Common myeloid progenitor, CD34-positive (primary cell): ENCODE measurements around the gene PLPPR3.

ENCODE experiments used
- CTCF ChIA-PET: fragments of 350-600 bp; sonication (Branson Sonifier 250); formaldehyde crosslinking; loops from one replicate; lab custom pipeline; 2021; ENCODE audit warnings: antibody characterized with exemption; lab: Charles Lee
- POLR2A ChIA-PET: fragments of 350-600 bp; sonication (Branson Sonifier 250); formaldehyde crosslinking; loops from one replicate; lab custom pipeline; 2021; ENCODE audit warnings: antibody characterized with exemption; lab: Charles Lee
- DNase-seq, 3 donors: peaks; one replicate each; pipeline versions ENCODE4 v3.0.0 to v3.0.0-alpha.2; 2013
- H3K27ac ChIP-seq, 2 experiments: 1 replicate in 1 of 2; 2 replicates in 1 of 2; pipeline ENCODE4 v1.7.0; 2013; ENCODE audit warnings: inconsistent platforms in 2 of 2, low read length in 2 of 2, mild to moderate bottlenecking in 2 of 2, low read depth in 1 of 2, moderate library complexity in 1 of 2; ENCODE audit not compliant: severe bottlenecking in 2 of 2, insufficient read depth in 1 of 2, poor library complexity in 1 of 2
- H3K27me3 ChIP-seq, 5 experiments: replicated peaks in 2 of 5; 1 replicate in 3 of 5; 2 replicates in 2 of 5; pipeline versions ENCODE4 v1.6.1 to v1.7.0; 2013; ENCODE audit warnings: low read length in 4 of 5, mild to moderate bottlenecking in 2 of 5, moderate library complexity in 2 of 5, inconsistent platforms in 1 of 5; ENCODE audit not compliant: insufficient read depth in 5 of 5, control insufficient read depth in 4 of 5
- H3K36me3 ChIP-seq, 4 experiments: 1 replicate in 2 of 4; 2 replicates in 2 of 4; pipeline versions ENCODE4 v1.6.1 to v1.7.0; 2013; ENCODE audit warnings: low read length in 3 of 4, control low read depth in 1 of 4, mild to moderate bottlenecking in 1 of 4; ENCODE audit not compliant: control insufficient read depth in 4 of 4, insufficient read depth in 4 of 4
- H3K4me1 ChIP-seq, 4 experiments: 1 replicate in 3 of 4; 2 replicates in 1 of 4; pipeline versions ENCODE4 v1.6.1 to v1.7.1; 2013; ENCODE audit warnings: low read length in 3 of 4, mild to moderate bottlenecking in 3 of 4, control low read depth in 1 of 4, inconsistent platforms in 1 of 4, moderate library complexity in 1 of 4; ENCODE audit not compliant: control insufficient read depth in 4 of 4, insufficient read depth in 4 of 4; ENCODE audit errors: control extremely low read depth in 1 of 4
- H3K4me3 ChIP-seq, 7 experiments: 1 replicate in 4 of 7; 2 replicates in 3 of 7; pipeline versions ENCODE4 v1.5.1 to v1.7.0; 2013; ENCODE audit warnings: mild to moderate bottlenecking in 7 of 7, low read length in 6 of 7, moderate library complexity in 6 of 7, inconsistent platforms in 2 of 7, low read depth in 2 of 7, control low read depth in 1 of 7; ENCODE audit not compliant: insufficient read depth in 4 of 7, control insufficient read depth in 1 of 7; ENCODE audit errors: extremely low read depth in 1 of 7
- H3K9me3 ChIP-seq, 5 experiments: 1 replicate in 4 of 5; 2 replicates in 1 of 5; pipeline versions ENCODE4 v1.6.1 to v1.7.1; 2013; ENCODE audit warnings: low read length in 4 of 5, mild to moderate bottlenecking in 2 of 5, inconsistent platforms in 1 of 5, low read depth in 1 of 5, moderate library complexity in 1 of 5; ENCODE audit not compliant: control insufficient read depth in 4 of 5, insufficient read depth in 2 of 5; ENCODE audit errors: control extremely low read depth in 1 of 5
- WGBS: methylation state at CpG from one replicate; pipeline ENCODE4 v1.1.5; 2013; ENCODE audit not compliant: insufficient coverage; 5-methylcytosine and 5-hydroxymethylcytosine counted together

The PLPPR3 gene

DNA sequence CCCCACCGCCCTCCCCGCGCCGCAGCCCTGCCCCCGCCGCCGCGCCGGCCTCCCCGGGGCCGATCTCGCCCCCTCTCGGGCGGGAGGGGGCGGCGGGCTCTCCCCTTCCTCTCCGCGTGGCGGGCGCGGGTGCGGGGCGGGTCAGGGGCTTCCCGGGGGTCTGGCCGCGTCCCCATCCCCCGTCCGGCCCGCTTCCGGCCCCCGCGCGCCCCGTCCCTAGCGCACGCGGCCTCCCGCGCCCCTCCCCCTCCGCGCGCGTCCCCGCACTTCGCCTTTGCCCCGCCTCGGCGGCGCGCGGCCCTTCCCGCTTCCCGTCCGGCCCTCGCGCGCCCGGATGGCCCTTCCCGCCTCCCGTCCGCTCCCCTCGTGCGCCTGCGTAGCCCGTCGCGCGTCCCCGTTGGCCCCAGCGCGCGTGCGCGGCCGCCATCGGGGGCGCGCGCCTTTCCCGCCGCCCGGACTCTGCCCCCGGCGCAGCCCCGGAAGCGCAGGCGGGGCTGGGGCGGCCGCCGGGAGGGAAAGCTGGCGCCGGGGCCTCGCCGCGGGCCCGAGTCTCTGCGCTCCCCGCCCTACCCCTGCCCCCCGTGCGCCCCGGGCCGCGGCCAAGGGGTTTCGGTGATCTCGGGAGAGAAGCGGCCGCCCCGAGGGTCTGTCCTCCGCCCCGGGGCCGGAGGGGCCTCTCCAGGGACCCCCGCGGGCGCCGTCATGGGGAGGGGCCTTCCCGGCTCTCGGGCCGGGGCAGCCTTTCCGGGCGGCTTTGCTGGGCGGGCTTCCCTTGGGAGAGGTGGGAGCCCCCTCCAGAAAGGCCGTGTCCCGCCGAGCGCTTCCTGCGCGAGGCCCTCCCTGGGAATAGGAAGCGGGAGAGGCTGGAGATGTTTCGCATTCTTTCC is 24.0 kb downstream of the PLPPR3 start:
- H3K9me3 ChIP-seq, result no peaks in the 10 kb centered on the region
- ChIA-PET CTCF (no interaction called here), POLR2A (no interaction called here)
- peak overlapping the region; percentile 77 to 88 for H3K27ac ChIP-seq
- 0% methylated on average over 104 of the region's 129 CpGs for WGBS
- H3K36me3 ChIP-seq, result peaks cover 0 to 46% (median 12%) of the 10 kb centered on the region in 4 experiments
- peak; percentile 61 to 86 (median 84) for DNase-seq
- H3K27me3 ChIP-seq, result no peaks in the 10 kb centered on the region
- H3K4me3 ChIP-seq, result peak overlapping the region; percentile 47 to 97 (median 86)
- H3K4me1 ChIP-seq, result peaks cover 0 to 48% (median 39%) of the 10 kb centered on the region in 4 experiments

DNA sequence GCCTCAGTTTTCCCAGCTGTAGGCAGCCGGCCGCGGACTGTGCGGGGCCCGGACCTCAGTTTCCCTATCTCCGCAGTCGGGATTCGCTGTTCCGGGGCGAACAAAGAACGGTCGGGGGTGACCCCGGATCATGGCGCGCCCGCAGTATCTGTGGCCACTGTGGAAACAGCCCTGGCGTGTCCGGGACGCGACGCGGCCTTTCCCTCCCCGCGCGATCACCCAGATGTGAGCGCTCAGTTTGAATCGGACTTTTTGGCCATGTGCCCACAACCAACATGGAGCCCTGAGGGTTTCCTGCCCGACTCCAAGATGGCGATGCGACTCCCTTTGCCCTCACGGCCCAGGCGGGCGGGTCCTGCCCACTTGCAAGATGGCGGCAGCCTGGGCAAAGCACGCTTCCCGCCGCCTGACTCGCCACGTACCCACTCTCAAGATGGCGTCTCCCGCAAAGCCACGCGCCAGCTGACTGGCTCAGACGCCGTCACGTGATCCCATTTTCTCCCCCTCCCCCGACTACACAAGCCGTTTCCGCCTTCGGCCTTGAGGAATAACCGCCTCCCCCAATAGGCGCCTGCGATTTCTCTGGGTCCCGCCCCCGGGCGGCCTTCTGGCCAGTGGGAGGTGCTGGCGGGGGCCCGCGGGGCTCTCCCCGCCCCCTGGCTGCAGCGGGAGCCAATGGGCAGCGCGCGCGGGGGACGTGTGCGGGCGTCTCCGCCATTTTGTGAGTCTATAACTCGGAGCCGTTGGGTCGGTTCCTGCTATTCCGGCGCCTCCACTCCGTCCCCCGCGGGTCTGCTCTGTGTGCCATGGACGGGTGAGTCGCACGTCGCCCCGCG is 24.8 kb downstream of the PLPPR3 start, which contains the start of gene PTBP1:
TSS of gene PTBP1 (plus strand) at position 761 of the 836 bp plus-strand sequence. CDS start at position 807, 46 bp downstream.
- Histone ChIP-seq H3K4me1 (peaks cover 0 to 47% (median 42%) of the 10 kb centered on the region in 4 experiments), H3K9me3 (no peaks in the 10 kb centered on the region), H3K4me3 (peak within 1 kb of the TSS; percentile 67 to 97 (median 86)), H3K27me3 (no peaks in the 10 kb centered on the region), H3K27ac (peak within 1 kb of the TSS; percentile 77 to 88), H3K36me3 (peaks cover 0 to 37% (median 11%) of the 10 kb centered on the region in 4 experiments)
- peak; percentile 100 for DNase-seq
- POLR2A ChIA-PET, result interaction anchor here (1.2 kb wide), 1 partner anchor 21 kb away, joined by 4 read pairs; no protein-coding TSS in a partner anchor
- CTCF ChIA-PET, result interaction anchor here (1.1 kb wide), 1 partner anchor 13 kb away, joined by 5 read pairs; no protein-coding TSS in a partner anchor
- WGBS, result 1% methylated on average over 68 of the region's 83 CpGs

DNA sequence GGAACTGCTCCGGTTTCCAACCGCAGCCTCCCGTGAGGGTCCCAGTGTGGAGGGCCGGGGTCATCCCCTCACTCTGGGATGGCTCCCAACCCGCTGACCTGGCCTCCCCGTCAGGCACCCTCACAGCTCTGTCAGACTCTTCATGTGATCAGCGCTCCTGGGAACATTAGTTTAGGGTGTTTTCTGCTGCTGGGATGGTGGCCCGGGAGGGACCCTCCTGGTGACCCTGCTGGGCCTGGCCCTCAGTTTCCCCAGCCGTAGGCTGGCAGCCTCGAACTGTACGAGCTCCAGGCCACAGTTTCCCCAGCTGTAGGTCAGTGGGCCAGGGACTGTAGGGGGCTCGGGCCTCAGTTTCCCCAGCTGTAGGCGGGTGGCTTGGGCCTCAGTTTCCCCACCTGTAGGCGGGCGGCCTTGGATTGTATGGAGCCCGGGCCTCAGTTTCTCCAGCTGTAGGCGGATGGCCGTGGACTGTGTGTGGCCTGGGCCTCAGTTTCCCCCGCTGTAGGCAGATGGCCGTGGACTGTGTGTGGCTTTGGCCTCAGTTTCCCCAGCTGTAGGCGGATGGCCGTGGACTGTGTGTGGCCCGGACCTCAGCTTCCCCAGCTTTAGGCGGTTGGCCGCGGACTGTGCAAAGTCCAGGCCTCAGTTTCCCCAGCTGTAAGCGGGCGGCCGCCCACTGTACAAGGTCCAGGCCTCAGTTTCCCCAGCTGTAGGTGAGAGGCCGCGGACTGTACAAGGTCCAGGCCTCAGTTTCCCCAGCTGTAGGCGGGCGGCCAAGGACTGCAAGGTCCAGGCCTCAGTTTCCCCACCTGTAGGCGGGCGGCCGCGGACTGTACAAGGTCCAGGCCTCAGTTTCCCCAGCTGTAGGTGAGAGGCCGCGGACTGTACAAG is 25.8 kb downstream of the PLPPR3 start:
- H3K36me3 ChIP-seq, result peaks cover 0 to 28% (median 6%) of the 10 kb centered on the region in 4 experiments
- H3K9me3 ChIP-seq, result no peaks in the 10 kb centered on the region
- CTCF ChIA-PET, result interaction anchor here (1.1 kb wide), 1 partner anchor 12 kb away, joined by 5 read pairs; no protein-coding TSS in a partner anchor
- H3K4me1 ChIP-seq, result peaks cover 0 to 43% (median 39%) of the 10 kb centered on the region in 4 experiments
- peak overlapping the region in 1 of 2 experiments; percentile 68 for H3K27ac ChIP-seq
- no peaks in the 10 kb centered on the region for H3K27me3 ChIP-seq
- DNase-seq, result no peak
- H3K4me3 ChIP-seq, result peak overlapping the region in 6 of 7 experiments; percentile 79 to 97 (median 82)
- 87% methylated on average over 39 of the region's 39 CpGs for WGBS
- POLR2A ChIA-PET, result interaction anchor here (1.2 kb wide), 1 partner anchor 22 kb away, joined by 4 read pairs; no protein-coding TSS in a partner anchor

DNA sequence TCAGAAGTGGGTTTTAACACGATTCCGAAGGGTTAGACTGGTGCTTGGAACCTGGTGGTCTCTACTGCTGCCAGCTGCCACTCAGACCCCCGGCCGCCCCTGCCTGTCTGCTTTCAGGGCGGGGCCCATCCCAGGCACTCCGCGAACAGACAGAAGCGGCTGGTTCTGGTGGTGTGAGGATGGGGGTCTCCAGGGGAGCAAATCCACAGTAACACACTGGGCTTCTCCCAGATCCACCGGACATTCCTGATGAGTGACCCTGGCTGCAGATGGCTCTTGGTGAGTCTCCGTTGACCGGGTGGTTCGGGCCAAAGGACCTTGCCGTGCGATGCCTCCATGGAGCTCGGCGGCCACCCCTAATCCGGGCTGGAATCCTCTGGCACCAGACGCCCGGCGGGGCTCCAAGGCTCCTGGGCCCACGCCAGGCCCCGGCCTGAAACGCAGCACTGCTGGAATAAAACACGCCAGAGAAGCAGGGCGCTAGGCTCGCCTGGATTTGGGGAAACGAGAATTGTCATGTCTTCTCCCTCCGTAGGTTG is 26.6 kb downstream of the PLPPR3 start:
- ChIA-PET POLR2A (no interaction called here), CTCF (no interaction called here)
- Histone ChIP-seq H3K4me3 (no peak overlapping the region), H3K9me3 (no peaks in the 10 kb centered on the region), H3K4me1 (peaks cover 0 to 35% (median 31%) of the 10 kb centered on the region in 4 experiments), H3K27ac (no peak overlapping the region), H3K36me3 (peaks cover 0 to 20% (median 4%) of the 10 kb centered on the region in 4 experiments), H3K27me3 (no peaks in the 10 kb centered on the region)
- no peak for DNase-seq
- over 99% methylated on average over 25 of the region's 28 CpGs for WGBS

GRCh38 chr19:793806-794205 is 27.9 kb downstream of the PLPPR3 start:
- no peak for DNase-seq
- POLR2A ChIA-PET, result no interaction called here
- Histone ChIP-seq H3K4me3 (no peak overlapping the region), H3K27ac (no peak overlapping the region), H3K9me3 (no peaks in the 10 kb centered on the region), H3K27me3 (no peaks in the 10 kb centered on the region), H3K4me1 (peaks cover 0 to 32% (median 30%) of the 10 kb centered on the region in 4 experiments), H3K36me3 (peaks cover 0 to 8% (median 0%) of the 10 kb centered on the region in 4 experiments)
- CTCF ChIA-PET, result no interaction called here
- WGBS, result 96% methylated on average over 11 of the region's 12 CpGs

GRCh38 chr19:792306-792885 is 29.4 kb downstream of the PLPPR3 start:
- Histone ChIP-seq H3K27me3 (no peaks in the 10 kb centered on the region), H3K36me3 (no peaks in the 10 kb centered on the region), H3K9me3 (no peaks in the 10 kb centered on the region), H3K27ac (peak overlapping the region in 1 of 2 experiments; percentile 66), H3K4me1 (peaks cover 0 to 32% (median 28%) of the 10 kb centered on the region in 4 experiments), H3K4me3 (no peak overlapping the region)
- ChIA-PET POLR2A (no interaction called here), CTCF (no interaction called here)
- DNase-seq, result no peak
- 93% methylated on average over 11 of the region's 16 CpGs for WGBS
